MM.1S (cell line): ENCODE results near the gene SSX5.
"Not testable (repeated sequence)": the region's sequence is repeated elsewhere in the genome, so short reads cannot be mapped to it uniquely, and the experiment has no call there.

ENCODE experiments used
- DNase-seq: peaks from one replicate; pipeline ENCODE4 v3.0.0-alpha.2; 2015
- H2AFZ ChIP-seq: fragments of 300-600 bp; sonication (generic); 2 replicates; pipeline ENCODE4 v1.6.0; 2016; ENCODE audit warnings: antibody characterized with exemption, low read length
- H3F3A ChIP-seq: fragments of 300-600 bp; sonication (generic); 2 replicates; pipeline ENCODE4 v1.6.1; 2016; ENCODE audit warnings: mild to moderate bottlenecking, antibody characterized with exemption, low read length, moderate library complexity, mixed read lengths; ENCODE audit not compliant: insufficient read depth
- H3K27ac ChIP-seq: fragments of 300-600 bp; sonication (generic); 2 replicates; pipeline ENCODE4 v1.5.1; 2016; ENCODE audit warnings: mild to moderate bottlenecking, low read length
- H3K27me3 ChIP-seq: fragments of 300-600 bp; sonication (generic); replicated peaks from 2 replicates; pipeline ENCODE4 v1.6.0; 2016; ENCODE audit warnings: low read length; ENCODE audit not compliant: insufficient read depth
- H3K36me3 ChIP-seq: fragments of 300-600 bp; sonication (generic); replicated peaks from 2 replicates; pipeline ENCODE4 v1.6.1; 2016; ENCODE audit warnings: mild to moderate bottlenecking, low read length, mixed read lengths; ENCODE audit not compliant: insufficient read depth
- H3K4me1 ChIP-seq: fragments of 300-600 bp; sonication (generic); 2 replicates; pipeline ENCODE4 v1.6.1; 2016; ENCODE audit warnings: low read length, mixed read lengths
- H3K4me2 ChIP-seq: fragments of 300-600 bp; sonication (generic); 2 replicates; pipeline ENCODE4 v1.6.0; 2016; ENCODE audit warnings: low read depth, low read length
- H3K4me3 ChIP-seq: fragments of 300-600 bp; sonication (generic); 2 replicates; pipeline ENCODE4 v1.5.1; 2016; ENCODE audit warnings: low read length, mixed read lengths
- H3K79me2 ChIP-seq: fragments of 300-600 bp; sonication (generic); 2 replicates; pipeline ENCODE4 v1.6.1; 2016; ENCODE audit warnings: mixed run types, low read length, mixed read lengths
- H3K9ac ChIP-seq: fragments of 300-600 bp; sonication (generic); 2 replicates; pipeline ENCODE4 v1.6.1; 2016; ENCODE audit warnings: low read length, mixed read lengths
- H3K9me2 ChIP-seq: fragments of 300-600 bp; sonication (generic); replicated peaks from 2 replicates; pipeline ENCODE4 v1.6.1; 2016; ENCODE audit warnings: mild to moderate bottlenecking, low read length, mixed read lengths; ENCODE audit not compliant: insufficient read depth
- H3K9me3 ChIP-seq: fragments of 300-600 bp; sonication (generic); replicated peaks from 2 replicates; pipeline ENCODE4 v1.6.1; 2016; ENCODE audit warnings: mild to moderate bottlenecking, low read length, mixed read lengths; ENCODE audit not compliant: insufficient read depth
- H4K20me1 ChIP-seq: fragments of 300-600 bp; sonication (generic); 2 replicates; pipeline ENCODE4 v1.6.1; 2016; ENCODE audit warnings: mild to moderate bottlenecking, low read length, moderate library complexity, mixed read lengths; ENCODE audit not compliant: insufficient read depth
- EZH2 ChIP-seq: fragments of 300-600 bp; sonication (generic); optimal IDR thresholded peaks from 2 replicates; pipeline ENCODE3; 2017; ENCODE audit warnings: low read depth, mild to moderate bottlenecking, antibody characterized with exemption, low read length, mixed read lengths
- EZH2phosphoT487 ChIP-seq: fragments of 300-600 bp; sonication (generic); IDR thresholded peaks from 2 replicates; pipeline ENCODE4 v1.6.1; 2018; ENCODE audit warnings: antibody characterized with exemption, low read length
- TF ChIP-seq, protein P1 (sequence below): fragments of 300-600 bp; sonication (generic); IDR thresholded peaks from 2 replicates; pipeline ENCODE4 v1.5.1; 2016; ENCODE audit warnings: antibody characterized with exemption, low read length, mixed read lengths

The SSX5 gene

DNA sequence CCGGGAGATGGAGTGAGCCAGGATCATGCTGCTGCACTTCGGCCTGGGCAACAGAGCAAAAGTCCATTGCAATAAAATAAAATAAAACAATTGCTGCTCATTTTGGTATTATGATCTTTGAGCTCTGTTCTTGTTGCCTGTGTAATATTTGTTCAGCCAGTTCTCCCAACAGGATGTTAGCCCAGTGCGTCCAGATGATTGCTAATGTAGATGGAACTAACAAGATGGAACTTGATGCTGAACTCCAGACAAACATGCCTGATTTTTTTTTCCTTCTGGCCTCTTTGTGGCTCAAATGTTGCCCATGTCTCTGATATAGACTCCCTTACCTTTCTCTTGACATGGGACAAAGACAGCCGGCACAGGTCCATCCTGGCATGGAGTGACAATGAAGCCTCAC, 15.8 kb downstream of the SSX5 start:
- Histone ChIP-seq H3K79me2 (no peaks in the 10 kb centered on the region), H3K4me1 (no peaks in the 10 kb centered on the region), H3K27me3 (no peaks in the 10 kb centered on the region), H3K27ac (no peak overlapping the region), H4K20me1 (no peaks in the 10 kb centered on the region), H3K9ac (no peak overlapping the region), H2AFZ (no peak overlapping the region), H3F3A (no peaks in the 10 kb centered on the region), H3K4me3 (no peak overlapping the region), H3K4me2 (no peak overlapping the region), H3K9me3 (no peaks in the 10 kb centered on the region), H3K36me3 (no peaks in the 10 kb centered on the region), H3K9me2 (no peaks in the 10 kb centered on the region)
- TF ChIP-seq EZH2phosphoT487 (no peak), EZH2 (no peak)
- TF ChIP-seq, protein P1, sequence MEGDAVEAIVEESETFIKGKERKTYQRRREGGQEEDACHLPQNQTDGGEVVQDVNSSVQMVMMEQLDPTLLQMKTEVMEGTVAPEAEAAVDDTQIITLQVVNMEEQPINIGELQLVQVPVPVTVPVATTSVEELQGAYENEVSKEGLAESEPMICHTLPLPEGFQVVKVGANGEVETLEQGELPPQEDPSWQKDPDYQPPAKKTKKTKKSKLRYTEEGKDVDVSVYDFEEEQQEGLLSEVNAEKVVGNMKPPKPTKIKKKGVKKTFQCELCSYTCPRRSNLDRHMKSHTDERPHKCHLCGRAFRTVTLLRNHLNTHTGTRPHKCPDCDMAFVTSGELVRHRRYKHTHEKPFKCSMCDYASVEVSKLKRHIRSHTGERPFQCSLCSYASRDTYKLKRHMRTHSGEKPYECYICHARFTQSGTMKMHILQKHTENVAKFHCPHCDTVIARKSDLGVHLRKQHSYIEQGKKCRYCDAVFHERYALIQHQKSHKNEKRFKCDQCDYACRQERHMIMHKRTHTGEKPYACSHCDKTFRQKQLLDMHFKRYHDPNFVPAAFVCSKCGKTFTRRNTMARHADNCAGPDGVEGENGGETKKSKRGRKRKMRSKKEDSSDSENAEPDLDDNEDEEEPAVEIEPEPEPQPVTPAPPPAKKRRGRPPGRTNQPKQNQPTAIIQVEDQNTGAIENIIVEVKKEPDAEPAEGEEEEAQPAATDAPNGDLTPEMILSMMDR = no peak
- no peak for DNase-seq

DNA sequence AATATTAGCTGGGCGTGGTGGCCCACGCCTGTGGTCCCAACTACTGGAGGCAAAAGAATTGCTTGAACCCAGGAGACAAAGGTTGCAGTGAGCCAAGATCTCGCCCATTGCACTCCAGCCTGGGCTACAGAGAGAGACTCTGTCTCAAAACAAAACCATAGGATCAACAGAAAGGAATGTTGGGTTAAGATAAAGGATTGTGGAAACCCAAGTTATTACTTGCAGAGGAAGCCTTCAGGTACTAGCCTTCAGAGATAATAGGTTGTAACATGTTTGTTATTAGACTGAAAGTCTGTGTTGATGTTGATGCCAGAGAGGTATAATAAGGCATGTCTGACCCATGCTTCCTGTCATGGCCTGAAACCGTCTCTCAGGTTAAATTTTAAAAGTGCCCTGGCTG, 16.9 kb downstream of the SSX5 start:
- Histone ChIP-seq H3K9me3 (no peaks in the 10 kb centered on the region), H3K27me3 (no peaks in the 10 kb centered on the region), H3K4me1 (no peaks in the 10 kb centered on the region), H3K36me3 (no peaks in the 10 kb centered on the region), H3K27ac (no peak overlapping the region), H3K9me2 (no peaks in the 10 kb centered on the region), H3K4me2 (no peak overlapping the region), H3K9ac (no peak overlapping the region), H3F3A (no peaks in the 10 kb centered on the region), H3K79me2 (no peaks in the 10 kb centered on the region), H4K20me1 (no peaks in the 10 kb centered on the region), H2AFZ (no peak overlapping the region), H3K4me3 (no peak overlapping the region)
- no peak for DNase-seq
- TF ChIP-seq EZH2 (no peak), EZH2phosphoT487 (no peak)
- TF ChIP-seq, protein P1 = no peak

DNA sequence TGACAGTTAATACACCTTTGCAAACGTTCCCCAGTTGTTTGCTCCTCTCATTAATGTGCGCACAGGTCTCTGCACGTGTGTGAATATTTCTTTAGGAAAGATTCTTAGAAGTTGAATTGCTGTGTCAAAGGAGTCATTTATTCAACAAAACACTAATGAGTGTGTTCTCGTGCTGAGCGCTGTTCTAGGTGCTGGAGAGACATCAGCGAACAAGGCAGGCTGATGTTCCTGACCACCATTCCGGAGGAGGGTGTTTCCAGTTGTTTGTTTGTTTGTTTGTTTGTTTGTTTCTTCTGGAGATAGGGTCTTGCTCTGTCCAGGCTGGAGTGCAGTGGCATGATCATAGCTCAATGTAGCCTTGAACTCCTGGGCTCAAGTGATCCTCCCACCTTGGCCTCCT, 30.3 kb downstream of the SSX5 start:
- not testable (repeated sequence) for H3K9me3 ChIP-seq, H3K9ac ChIP-seq, H4K20me1 ChIP-seq, H3K27ac ChIP-seq, H3K79me2 ChIP-seq, H3K36me3 ChIP-seq, H2AFZ ChIP-seq, H3F3A ChIP-seq, DNase-seq, H3K4me2 ChIP-seq, H3K9me2 ChIP-seq, H3K4me1 ChIP-seq, H3K4me3 ChIP-seq, H3K27me3 ChIP-seq

DNA sequence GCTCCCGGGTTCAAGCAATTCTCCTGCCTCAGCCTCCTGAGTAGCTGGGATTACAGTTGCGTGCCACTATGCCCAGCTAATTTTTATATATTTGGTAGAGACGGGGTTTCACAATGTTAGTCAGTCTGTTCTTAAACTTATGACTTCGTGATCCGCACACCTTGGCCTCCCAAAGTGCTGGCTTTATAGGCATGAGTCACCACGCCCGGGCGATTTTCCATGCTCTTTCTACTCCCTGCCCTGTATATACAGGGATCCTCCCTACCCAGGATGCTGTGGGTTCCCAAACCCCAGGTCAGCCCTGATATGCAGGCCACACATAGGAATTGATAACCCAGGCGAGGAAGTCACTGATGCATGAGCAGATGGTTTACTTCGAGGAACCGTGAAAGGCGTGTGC, 31.4 kb downstream of the SSX5 start:
- no peak overlapping the region for H3K4me3 ChIP-seq
- no peaks in the 10 kb centered on the region for H3K4me1 ChIP-seq
- no peak for TF ChIP-seq EZH2phosphoT487
- TF ChIP-seq, protein P1 = no peak
- TF ChIP-seq EZH2 = no peak
- no peaks in the 10 kb centered on the region for H3K9me2 ChIP-seq
- no peaks in the 10 kb centered on the region for H3K9me3 ChIP-seq
- no peaks in the 10 kb centered on the region for H4K20me1 ChIP-seq
- no peaks in the 10 kb centered on the region for H3K79me2 ChIP-seq
- H3K4me2 ChIP-seq = no peak overlapping the region
- H3K9ac ChIP-seq = no peak overlapping the region
- H3K36me3 ChIP-seq = no peaks in the 10 kb centered on the region
- DNase-seq = no peak
- H2AFZ ChIP-seq = no peak overlapping the region
- no peaks in the 10 kb centered on the region for H3F3A ChIP-seq
- H3K27ac ChIP-seq = no peak overlapping the region
- no peaks in the 10 kb centered on the region for H3K27me3 ChIP-seq
